Measurements from ENCODE around the gene P2RY10. TPM values are rescaled to one million over a fixed set of nuclear protein-coding genes. Genes with fewer than 3 reads are reported as not detected.

P2RY10 gene
- total and polyA plus RNA-seq, 2 experiments from 2014 or later, result not detected

DNA sequence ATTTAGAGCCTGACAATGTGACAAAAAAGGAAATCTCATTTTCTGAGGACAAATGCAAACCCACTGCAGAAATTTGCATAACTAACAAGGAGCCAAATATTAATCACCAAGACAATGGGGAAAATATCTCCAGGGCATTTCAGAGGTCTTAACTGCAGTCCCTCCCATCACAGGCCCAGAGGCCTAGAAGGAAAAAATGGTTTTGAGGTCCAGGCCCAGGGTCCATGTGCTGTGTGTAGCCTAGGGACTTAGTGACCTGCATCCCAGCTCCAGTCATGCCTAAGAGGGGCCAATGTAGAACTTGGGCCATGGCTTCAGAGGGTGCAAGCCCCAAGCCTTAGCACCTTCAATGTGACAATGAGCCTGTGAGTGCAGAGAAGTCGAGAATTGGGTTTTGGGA, 44.2 kb downstream of the P2RY10 start:
- ATAC-seq (no peak), DNase-seq (ENCODE audit: low spot score) (no peak)
- no peaks in the 10 kb centered on the region for H3K4me1 ChIP-seq (ENCODE audit: insufficient read depth)
- no peaks in the 10 kb centered on the region for H3K36me3 ChIP-seq (ENCODE audit: insufficient read depth)
- no peak for TF ChIP-seq NANOG (IDR thresholded peaks at IDR 0.05; ENCODE audit: borderline replicate concordance)
- TF ChIP-seq, protein P1, sequence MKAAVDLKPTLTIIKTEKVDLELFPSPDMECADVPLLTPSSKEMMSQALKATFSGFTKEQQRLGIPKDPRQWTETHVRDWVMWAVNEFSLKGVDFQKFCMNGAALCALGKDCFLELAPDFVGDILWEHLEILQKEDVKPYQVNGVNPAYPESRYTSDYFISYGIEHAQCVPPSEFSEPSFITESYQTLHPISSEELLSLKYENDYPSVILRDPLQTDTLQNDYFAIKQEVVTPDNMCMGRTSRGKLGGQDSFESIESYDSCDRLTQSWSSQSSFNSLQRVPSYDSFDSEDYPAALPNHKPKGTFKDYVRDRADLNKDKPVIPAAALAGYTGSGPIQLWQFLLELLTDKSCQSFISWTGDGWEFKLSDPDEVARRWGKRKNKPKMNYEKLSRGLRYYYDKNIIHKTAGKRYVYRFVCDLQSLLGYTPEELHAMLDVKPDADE (IDR thresholded peaks at IDR 0.05), result no peak
- TF ChIP-seq, protein P2, sequence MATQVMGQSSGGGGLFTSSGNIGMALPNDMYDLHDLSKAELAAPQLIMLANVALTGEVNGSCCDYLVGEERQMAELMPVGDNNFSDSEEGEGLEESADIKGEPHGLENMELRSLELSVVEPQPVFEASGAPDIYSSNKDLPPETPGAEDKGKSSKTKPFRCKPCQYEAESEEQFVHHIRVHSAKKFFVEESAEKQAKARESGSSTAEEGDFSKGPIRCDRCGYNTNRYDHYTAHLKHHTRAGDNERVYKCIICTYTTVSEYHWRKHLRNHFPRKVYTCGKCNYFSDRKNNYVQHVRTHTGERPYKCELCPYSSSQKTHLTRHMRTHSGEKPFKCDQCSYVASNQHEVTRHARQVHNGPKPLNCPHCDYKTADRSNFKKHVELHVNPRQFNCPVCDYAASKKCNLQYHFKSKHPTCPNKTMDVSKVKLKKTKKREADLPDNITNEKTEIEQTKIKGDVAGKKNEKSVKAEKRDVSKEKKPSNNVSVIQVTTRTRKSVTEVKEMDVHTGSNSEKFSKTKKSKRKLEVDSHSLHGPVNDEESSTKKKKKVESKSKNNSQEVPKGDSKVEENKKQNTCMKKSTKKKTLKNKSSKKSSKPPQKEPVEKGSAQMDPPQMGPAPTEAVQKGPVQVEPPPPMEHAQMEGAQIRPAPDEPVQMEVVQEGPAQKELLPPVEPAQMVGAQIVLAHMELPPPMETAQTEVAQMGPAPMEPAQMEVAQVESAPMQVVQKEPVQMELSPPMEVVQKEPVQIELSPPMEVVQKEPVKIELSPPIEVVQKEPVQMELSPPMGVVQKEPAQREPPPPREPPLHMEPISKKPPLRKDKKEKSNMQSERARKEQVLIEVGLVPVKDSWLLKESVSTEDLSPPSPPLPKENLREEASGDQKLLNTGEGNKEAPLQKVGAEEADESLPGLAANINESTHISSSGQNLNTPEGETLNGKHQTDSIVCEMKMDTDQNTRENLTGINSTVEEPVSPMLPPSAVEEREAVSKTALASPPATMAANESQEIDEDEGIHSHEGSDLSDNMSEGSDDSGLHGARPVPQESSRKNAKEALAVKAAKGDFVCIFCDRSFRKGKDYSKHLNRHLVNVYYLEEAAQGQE (IDR thresholded peaks at IDR 0.05; ENCODE audit: unreplicated experiment), result no peak
- TF ChIP-seq ZNF114 (CRISPR knock-in tag; IDR thresholded peaks at IDR 0.05), result no peak
- TF ChIP-seq STAT1 (IDR thresholded peaks at IDR 0.05; ENCODE audit: unreplicated experiment), result no peak
- TF ChIP-seq POLR2AphosphoS5 (IDR thresholded peaks at IDR 0.05; ENCODE audit: low read depth), result no peak
- no peak for TF ChIP-seq ZNF331 (CRISPR knock-in tag; IDR thresholded peaks at IDR 0.05; ENCODE audit: low read depth)
- TF ChIP-seq, protein P3, sequence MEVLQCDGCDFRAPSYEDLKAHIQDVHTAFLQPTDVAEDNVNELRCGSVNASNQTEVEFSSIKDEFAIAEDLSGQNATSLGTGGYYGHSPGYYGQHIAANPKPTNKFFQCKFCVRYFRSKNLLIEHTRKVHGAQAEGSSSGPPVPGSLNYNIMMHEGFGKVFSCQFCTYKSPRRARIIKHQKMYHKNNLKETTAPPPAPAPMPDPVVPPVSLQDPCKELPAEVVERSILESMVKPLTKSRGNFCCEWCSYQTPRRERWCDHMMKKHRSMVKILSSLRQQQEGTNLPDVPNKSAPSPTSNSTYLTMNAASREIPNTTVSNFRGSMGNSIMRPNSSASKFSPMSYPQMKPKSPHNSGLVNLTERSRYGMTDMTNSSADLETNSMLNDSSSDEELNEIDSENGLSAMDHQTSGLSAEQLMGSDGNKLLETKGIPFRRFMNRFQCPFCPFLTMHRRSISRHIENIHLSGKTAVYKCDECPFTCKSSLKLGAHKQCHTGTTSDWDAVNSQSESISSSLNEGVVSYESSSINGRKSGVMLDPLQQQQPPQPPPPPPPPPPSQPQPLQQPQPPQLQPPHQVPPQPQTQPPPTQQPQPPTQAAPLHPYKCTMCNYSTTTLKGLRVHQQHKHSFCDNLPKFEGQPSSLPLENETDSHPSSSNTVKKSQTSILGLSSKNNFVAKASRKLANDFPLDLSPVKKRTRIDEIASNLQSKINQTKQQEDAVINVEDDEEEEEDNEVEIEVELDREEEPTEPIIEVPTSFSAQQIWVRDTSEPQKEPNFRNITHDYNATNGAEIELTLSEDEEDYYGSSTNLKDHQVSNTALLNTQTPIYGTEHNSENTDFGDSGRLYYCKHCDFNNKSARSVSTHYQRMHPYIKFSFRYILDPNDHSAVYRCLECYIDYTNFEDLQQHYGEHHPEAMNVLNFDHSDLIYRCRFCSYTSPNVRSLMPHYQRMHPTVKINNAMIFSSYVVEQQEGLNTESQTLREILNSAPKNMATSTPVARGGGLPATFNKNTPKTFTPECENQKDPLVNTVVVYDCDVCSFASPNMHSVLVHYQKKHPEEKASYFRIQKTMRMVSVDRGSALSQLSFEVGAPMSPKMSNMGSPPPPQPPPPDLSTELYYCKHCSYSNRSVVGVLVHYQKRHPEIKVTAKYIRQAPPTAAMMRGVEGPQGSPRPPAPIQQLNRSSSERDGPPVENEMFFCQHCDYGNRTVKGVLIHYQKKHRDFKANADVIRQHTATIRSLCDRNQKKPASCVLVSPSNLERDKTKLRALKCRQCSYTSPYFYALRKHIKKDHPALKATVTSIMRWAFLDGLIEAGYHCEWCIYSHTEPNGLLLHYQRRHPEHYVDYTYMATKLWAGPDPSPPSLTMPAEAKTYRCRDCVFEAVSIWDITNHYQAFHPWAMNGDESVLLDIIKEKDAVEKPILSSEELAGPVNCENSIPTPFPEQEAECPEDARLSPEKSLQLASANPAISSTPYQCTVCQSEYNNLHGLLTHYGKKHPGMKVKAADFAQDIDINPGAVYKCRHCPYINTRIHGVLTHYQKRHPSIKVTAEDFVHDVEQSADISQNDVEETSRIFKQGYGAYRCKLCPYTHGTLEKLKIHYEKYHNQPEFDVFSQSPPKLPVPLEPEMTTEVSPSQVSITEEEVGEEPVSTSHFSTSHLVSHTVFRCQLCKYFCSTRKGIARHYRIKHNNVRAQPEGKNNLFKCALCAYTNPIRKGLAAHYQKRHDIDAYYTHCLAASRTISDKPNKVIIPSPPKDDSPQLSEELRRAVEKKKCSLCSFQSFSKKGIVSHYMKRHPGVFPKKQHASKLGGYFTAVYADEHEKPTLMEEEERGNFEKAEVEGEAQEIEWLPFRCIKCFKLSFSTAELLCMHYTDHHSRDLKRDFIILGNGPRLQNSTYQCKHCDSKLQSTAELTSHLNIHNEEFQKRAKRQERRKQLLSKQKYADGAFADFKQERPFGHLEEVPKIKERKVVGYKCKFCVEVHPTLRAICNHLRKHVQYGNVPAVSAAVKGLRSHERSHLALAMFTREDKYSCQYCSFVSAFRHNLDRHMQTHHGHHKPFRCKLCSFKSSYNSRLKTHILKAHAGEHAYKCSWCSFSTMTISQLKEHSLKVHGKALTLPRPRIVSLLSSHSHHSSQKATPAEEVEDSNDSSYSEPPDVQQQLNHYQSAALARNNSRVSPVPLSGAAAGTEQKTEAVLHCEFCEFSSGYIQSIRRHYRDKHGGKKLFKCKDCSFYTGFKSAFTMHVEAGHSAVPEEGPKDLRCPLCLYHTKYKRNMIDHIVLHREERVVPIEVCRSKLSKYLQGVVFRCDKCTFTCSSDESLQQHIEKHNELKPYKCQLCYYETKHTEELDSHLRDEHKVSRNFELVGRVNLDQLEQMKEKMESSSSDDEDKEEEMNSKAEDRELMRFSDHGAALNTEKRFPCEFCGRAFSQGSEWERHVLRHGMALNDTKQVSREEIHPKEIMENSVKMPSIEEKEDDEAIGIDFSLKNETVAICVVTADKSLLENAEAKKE (CRISPR knock-in tag; IDR thresholded peaks at IDR 0.05), result no peak
- no peak for TF ChIP-seq EZH2 (IDR thresholded peaks at IDR 0.05; ENCODE audit: low read depth, unreplicated experiment)
- no peak for TF ChIP-seq CREB1 (CRISPR knock-in tag; IDR thresholded peaks at IDR 0.05; ENCODE audit: low read depth)
- TF ChIP-seq, protein P4, sequence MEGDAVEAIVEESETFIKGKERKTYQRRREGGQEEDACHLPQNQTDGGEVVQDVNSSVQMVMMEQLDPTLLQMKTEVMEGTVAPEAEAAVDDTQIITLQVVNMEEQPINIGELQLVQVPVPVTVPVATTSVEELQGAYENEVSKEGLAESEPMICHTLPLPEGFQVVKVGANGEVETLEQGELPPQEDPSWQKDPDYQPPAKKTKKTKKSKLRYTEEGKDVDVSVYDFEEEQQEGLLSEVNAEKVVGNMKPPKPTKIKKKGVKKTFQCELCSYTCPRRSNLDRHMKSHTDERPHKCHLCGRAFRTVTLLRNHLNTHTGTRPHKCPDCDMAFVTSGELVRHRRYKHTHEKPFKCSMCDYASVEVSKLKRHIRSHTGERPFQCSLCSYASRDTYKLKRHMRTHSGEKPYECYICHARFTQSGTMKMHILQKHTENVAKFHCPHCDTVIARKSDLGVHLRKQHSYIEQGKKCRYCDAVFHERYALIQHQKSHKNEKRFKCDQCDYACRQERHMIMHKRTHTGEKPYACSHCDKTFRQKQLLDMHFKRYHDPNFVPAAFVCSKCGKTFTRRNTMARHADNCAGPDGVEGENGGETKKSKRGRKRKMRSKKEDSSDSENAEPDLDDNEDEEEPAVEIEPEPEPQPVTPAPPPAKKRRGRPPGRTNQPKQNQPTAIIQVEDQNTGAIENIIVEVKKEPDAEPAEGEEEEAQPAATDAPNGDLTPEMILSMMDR (conservative IDR thresholded peaks at IDR 0.05; ENCODE audit: low read depth in 2 of 2), result no peak
- TF ChIP-seq EZH2phosphoT487 (IDR thresholded peaks at IDR 0.05; ENCODE audit: unreplicated experiment), result no peak
- TF ChIP-seq JUNB (IDR thresholded peaks at IDR 0.05; ENCODE audit: unreplicated experiment), result no peak
- H3K4me2 ChIP-seq, result no peak overlapping the region
- no peaks in the 10 kb centered on the region for H3K27me3 ChIP-seq (ENCODE audit: insufficient read depth)
- no peaks in the 10 kb centered on the region for H4K20me1 ChIP-seq (replicated peaks; ENCODE audit: insufficient read depth)
- no peaks in the 10 kb centered on the region for H3K27me3 Mint-ChIP-seq (ENCODE audit: insufficient read depth, low read depth, poor library complexity)
- peaks cover 20% of the 10 kb centered on the region for H3K36me3 Mint-ChIP-seq (ENCODE audit: low read depth)
- H3K9me3 Mint-ChIP-seq, result peaks cover 36% of the 10 kb centered on the region
- no peaks in the 10 kb centered on the region for H3K9me2 ChIP-seq (ENCODE audit: insufficient read depth)
- peaks cover 16% of the 10 kb centered on the region for H3K4me1 Mint-ChIP-seq
- no peak overlapping the region for H3K27ac Mint-ChIP-seq
- H3K27ac ChIP-seq (ENCODE audit: low read depth), result no peak overlapping the region
- H3K79me2 ChIP-seq (replicated peaks; ENCODE audit: insufficient read depth), result no peaks in the 10 kb centered on the region
- no peak overlapping the region for H2AFZ ChIP-seq
- H3F3A ChIP-seq (replicated peaks; ENCODE audit: low read depth), result no peaks in the 10 kb centered on the region
- H3K4me3 ChIP-seq, result no peak overlapping the region
- H3K4me3 Mint-ChIP-seq, result no peak overlapping the region

Measured in GM23338 (cell line).